ENCODE results near the gene EME1. TPM values are rescaled to one million over a fixed set of nuclear protein-coding genes. Genes with fewer than 3 reads are reported as not detected.
"Not testable (repeated sequence)": the region's sequence is repeated elsewhere in the genome, so short reads cannot be mapped to it uniquely, and the experiment has no call there.

EME1 gene
- total RNA-seq, 2 experiments from 2014 or later = 25.1 to 26.1 TPM

DNA sequence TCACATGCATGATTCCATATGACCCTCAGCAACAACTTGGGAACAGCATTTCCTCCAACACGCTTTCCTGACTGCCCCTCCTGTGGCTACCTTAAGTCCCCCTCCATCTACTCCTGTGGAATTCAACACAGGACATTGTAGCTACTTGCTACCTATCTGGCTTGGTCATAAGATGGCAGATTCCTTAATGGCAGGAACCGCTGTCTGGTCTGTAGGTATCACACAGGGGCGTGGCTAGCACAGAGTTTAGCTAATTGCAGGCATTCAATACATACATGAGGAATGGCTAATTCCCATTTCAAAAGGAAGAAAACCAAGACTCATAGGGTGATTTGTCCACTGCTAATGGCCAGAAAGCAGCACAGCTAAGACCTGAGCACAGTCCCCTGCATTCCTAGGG lies 15.7 kb downstream of the EME1 start:
- no peak for DNase-seq
- no peak overlapping the region for H3K27ac Mint-ChIP-seq
- no peak overlapping the region for H3K4me3 Mint-ChIP-seq
- H3K36me3 Mint-ChIP-seq (ENCODE audit: low read depth) = peaks cover 86% of the 10 kb centered on the region
- H3K27me3 Mint-ChIP-seq = no peaks in the 10 kb centered on the region
- no peaks in the 10 kb centered on the region for H3K9me3 Mint-ChIP-seq
- POLR2A ChIA-PET = interaction anchor here (1.0 to 1.6 kb wide), 4 partner anchors 8 to 12 kb away, joined by 3 to 5 read pairs (median 4); no protein-coding TSS in a partner anchor
- CTCF ChIA-PET = interaction anchor here (1.7 kb wide), 1 partner anchor 9 kb away, joined by 13 read pairs; the partner anchor contains the start of gene LRRC59
- H3K4me1 Mint-ChIP-seq = peaks cover 2% of the 10 kb centered on the region

DNA sequence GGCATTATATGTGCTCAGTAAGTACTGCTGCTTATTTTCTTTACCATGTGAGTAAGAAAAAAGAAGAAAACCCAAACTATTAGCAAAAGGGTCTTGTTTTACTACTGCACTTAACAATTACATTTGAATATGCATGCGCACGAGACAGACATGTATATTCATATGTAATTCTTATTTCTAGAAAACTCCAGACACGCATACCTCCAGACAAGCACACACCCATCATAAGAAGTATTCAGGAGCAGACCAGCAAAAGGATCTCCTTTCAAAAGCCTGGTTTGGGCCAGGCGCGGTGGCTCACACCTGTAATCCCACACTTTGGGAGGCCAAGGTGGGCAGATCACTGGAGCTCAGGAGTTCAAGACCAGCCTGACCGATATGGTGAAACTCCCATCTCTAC lies 16.5 kb downstream of the EME1 start:
- ChIA-PET POLR2A (interaction anchor here (1.2 to 1.7 kb wide), 3 partner anchors 8 to 10 kb away, joined by 4 to 7 read pairs (median 5); no protein-coding TSS in a partner anchor), CTCF (interaction anchor here (0.5 to 1.7 kb wide), 2 partner anchors 8 to 1417 kb away, joined by 3 to 13 read pairs; partner anchors contain the start of gene LRRC59)
- H3K9me3 Mint-ChIP-seq = no peaks in the 10 kb centered on the region
- H3K27ac Mint-ChIP-seq = no peak overlapping the region
- no peak for DNase-seq
- no peak overlapping the region for H3K4me3 Mint-ChIP-seq
- H3K4me1 Mint-ChIP-seq = peaks cover 9% of the 10 kb centered on the region
- H3K27me3 Mint-ChIP-seq = no peaks in the 10 kb centered on the region
- peaks cover 88% of the 10 kb centered on the region for H3K36me3 Mint-ChIP-seq (ENCODE audit: low read depth)

DNA sequence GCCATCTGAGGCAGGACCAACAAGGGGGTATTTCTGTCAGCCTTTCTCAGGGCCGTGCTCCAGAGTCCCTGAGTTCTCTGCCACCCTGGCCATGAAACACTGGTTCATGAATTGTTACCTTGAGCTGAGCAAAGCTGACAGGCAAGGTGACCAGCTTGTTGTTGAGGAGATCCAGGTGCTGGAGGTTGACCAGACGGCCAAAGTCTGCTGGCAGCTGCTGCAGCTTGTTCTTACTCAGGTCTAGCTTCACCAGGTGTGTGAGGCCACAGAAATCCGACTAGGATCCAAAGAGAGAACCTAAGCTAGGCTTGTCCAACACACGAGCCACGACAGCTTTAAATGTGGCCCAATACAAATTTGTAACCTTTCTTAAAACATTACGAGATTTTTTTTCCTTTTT lies 19.6 kb downstream of the EME1 start:
- ChIA-PET CTCF (interaction anchor here (2.9 kb wide), 1 partner anchor 30 kb away, joined by 9 read pairs; no protein-coding TSS in a partner anchor), POLR2A (interaction anchor here (0.7 to 2.7 kb wide), 4 partner anchors 11 to 33 kb away, joined by 3 to 21 read pairs (median 3); partner anchors contain the start of genes EME1 and MRPL27)
- H3K9me3 Mint-ChIP-seq = no peaks in the 10 kb centered on the region
- DNase-seq = no peak
- H3K27me3 Mint-ChIP-seq = no peaks in the 10 kb centered on the region
- H3K4me3 Mint-ChIP-seq = no peak overlapping the region
- H3K4me1 Mint-ChIP-seq = peaks cover 28% of the 10 kb centered on the region
- H3K36me3 Mint-ChIP-seq (ENCODE audit: low read depth) = peaks cover 72% of the 10 kb centered on the region
- H3K27ac Mint-ChIP-seq = no peak overlapping the region

DNA sequence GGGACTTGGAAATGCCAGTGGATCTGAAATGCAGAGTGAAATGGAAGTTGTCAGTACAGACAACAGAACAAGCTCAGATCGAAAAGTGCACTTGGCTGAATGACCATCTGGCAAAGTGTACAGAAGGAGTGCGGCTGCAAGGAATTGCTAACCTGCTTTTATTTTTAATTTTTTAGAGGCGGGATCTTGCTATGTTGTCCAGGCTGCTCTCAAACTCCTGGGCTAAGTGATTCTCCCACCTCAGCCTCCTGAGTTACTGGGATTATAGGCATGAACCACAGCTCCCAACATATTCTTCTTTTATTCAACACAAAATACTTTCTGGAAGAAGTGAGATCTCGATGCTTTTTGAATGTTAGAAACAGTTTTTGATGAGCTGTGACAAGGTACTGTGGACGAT lies 20.7 kb downstream of the EME1 start:
- no peaks in the 10 kb centered on the region for H3K9me3 Mint-ChIP-seq
- H3K4me3 Mint-ChIP-seq = no peak overlapping the region
- peaks cover 61% of the 10 kb centered on the region for H3K36me3 Mint-ChIP-seq (ENCODE audit: low read depth)
- ChIA-PET POLR2A (interaction anchor here (1.0 to 6.4 kb wide), 4 partner anchors 13 to 31 kb away, joined by 3 to 142 read pairs (median 29); partner anchors contain the start of genes EME1 and MRPL27), CTCF (interaction anchor here (1.5 to 2.9 kb wide), 2 partner anchors 27 to 32 kb away, joined by 3 to 9 read pairs; no protein-coding TSS in a partner anchor)
- no peaks in the 10 kb centered on the region for H3K27me3 Mint-ChIP-seq
- no peak overlapping the region for H3K27ac Mint-ChIP-seq
- DNase-seq = no peak
- peaks cover 30% of the 10 kb centered on the region for H3K4me1 Mint-ChIP-seq

DNA sequence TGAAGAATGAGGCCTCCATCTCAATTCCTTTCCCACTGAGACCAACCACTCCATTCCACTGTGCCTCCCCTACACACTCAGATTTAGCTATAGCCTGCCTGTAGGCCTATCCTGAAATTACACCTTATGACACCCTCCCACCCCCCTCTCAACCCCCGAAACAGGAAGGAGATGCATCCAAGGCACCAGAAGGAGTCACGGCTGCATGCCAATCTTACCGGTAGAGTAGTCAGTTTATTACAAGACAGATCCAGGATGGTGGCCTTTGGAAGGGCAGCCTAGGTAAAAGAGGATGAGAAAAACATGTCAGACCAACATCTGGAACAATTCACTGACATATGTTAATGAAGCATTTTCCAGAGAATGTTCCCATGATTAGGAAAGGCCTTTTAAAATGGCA lies 21.7 kb downstream of the EME1 start:
- Mint-ChIP-seq H3K9me3 (peaks cover 2% of the 10 kb centered on the region), H3K4me3 (peak overlapping the region; percentile 82), H3K27me3 (no peaks in the 10 kb centered on the region), H3K36me3 (ENCODE audit: low read depth) (peaks cover 52% of the 10 kb centered on the region), H3K27ac (peak overlapping the region; percentile 15), H3K4me1 (peaks cover 30% of the 10 kb centered on the region)
- POLR2A ChIA-PET = interaction anchor here (6.2 to 6.4 kb wide), 2 partner anchors 24 to 31 kb away, joined by 55 to 142 read pairs; partner anchors contain the start of genes EME1 and MRPL27
- CTCF ChIA-PET = interaction anchor here (1.5 to 2.9 kb wide), 2 partner anchors 26 to 33 kb away, joined by 3 to 9 read pairs; no protein-coding TSS in a partner anchor
- DNase-seq = no peak

DNA sequence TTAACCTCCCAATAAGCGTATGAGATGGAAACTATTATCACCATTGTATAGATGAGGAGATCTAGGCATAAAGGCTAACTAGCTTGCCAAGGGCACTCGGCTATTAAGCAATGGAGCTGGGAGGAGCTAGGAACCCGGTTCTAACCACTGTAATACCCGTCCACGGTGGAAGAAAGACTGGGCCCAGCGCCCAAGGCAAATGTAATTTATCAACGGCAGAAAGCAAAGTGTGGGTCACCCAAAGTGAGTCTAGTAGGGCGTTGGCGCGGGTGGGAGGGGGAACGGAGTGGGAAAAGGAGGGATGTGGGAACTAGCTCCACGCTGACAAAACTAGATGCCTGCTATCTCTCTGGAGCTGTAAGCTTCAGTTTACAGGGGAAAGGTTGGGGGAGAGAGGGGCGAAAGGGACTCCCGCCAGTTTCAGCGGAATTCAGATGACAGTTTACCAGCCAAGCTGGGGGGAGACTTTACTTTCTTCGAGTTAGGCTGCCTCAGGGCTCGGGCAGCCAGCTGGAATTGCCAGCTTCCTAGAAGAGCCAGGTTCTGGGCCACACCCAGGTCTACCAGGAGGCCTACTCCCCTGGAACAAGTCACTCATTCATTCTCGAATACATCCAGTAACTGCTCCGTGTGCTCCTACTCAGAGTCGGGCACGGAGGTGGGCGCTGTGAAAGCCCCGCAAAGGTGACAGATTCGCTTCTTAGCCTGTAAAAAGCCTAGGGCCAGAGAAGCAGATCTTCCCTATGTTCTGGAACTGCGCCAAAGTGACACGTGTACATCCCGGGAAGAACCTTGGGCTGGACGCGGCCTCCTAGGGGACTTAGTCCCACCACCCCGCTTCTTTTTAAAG lies 23.5 kb downstream of the EME1 start:
- CTCF ChIA-PET = interaction anchor here (0.6 to 3.8 kb wide), 45 partner anchors 8 to 598 kb away, joined by 3 to 75 read pairs (median 7); partner anchors contain the start of genes ACSF2, CHAD, COL1A1 and EME1
- DNase-seq = peak; percentile 26
- POLR2A ChIA-PET = interaction anchor here (0.6 to 6.4 kb wide), 20 partner anchors 8 to 725 kb away, joined by 3 to 142 read pairs (median 6); partner anchors contain the start of genes ACSF2, EME1, MRPL27 and XYLT2
- Mint-ChIP-seq H3K36me3 (ENCODE audit: low read depth) (peaks cover 40% of the 10 kb centered on the region), H3K27ac (peak overlapping the region; percentile 88), H3K9me3 (peaks cover 2% of the 10 kb centered on the region), H3K27me3 (no peaks in the 10 kb centered on the region), H3K4me1 (peaks cover 30% of the 10 kb centered on the region), H3K4me3 (peak overlapping the region; percentile 82)

DNA sequence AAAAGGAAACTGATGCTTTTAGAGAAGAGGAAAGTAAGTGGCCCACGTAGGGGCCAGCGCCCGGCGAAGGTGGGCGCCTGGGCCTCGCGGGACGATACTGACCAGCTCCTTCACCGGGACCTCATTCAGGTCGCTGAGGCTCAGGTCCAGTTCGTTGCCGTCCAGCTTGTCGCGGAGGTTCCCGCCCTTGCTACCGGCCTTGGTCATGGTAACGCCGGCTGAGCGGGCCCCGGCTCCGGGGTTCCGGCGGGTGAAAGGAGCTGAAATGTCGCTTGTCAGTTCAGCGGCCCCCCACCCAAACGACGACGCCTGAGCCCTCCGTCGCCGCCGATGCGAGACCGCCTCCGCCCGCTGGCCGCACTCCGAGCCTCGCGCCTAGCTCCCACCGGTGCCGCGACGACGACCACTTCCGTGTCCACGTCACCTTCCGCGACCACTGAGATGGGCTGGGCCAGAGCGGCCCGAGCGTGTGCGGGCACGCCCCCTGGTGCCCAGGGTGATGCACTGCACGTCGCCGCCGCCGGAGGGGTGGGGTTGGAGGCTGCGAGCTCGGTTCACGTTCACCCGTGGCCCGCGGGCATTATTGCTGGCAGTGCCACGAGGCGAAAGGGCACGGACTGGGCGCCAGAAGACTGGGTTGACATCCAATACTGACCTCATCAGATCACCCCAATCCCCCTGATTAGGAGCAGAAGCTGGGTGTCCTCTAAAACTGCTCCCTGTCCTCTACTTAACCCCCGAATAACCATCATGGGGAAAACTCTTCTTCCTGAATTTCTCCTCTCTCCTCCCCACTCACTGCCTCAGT lies 24.3 kb downstream of the EME1 start, which contains the start of gene LRRC59:
Gene LRRC59, minus strand, starts transcription at position 413 of the 808 bp plus-strand sequence. Its CDS starts 206 bp downstream, at position 207.
- H3K4me1 Mint-ChIP-seq = peaks cover 30% of the 10 kb centered on the region
- H3K9me3 Mint-ChIP-seq = peaks cover 2% of the 10 kb centered on the region
- ChIA-PET CTCF (interaction anchor here (0.6 to 3.8 kb wide), 45 partner anchors 8 to 598 kb away, joined by 3 to 75 read pairs (median 7); partner anchors contain the start of genes ACSF2, CHAD, COL1A1 and EME1), POLR2A (interaction anchor here (0.7 to 6.4 kb wide), 23 partner anchors 8 to 324 kb away, joined by 3 to 142 read pairs (median 5); partner anchors contain the start of genes ACSF2, EME1, MRPL27 and XYLT2)
- peak; percentile 93 for DNase-seq
- peaks cover 36% of the 10 kb centered on the region for H3K36me3 Mint-ChIP-seq (ENCODE audit: low read depth)
- H3K27ac Mint-ChIP-seq = peak within 1 kb of the TSS; percentile 88
- peak within 1 kb of the TSS; percentile 82 for H3K4me3 Mint-ChIP-seq
- H3K27me3 Mint-ChIP-seq = no peaks in the 10 kb centered on the region

DNA sequence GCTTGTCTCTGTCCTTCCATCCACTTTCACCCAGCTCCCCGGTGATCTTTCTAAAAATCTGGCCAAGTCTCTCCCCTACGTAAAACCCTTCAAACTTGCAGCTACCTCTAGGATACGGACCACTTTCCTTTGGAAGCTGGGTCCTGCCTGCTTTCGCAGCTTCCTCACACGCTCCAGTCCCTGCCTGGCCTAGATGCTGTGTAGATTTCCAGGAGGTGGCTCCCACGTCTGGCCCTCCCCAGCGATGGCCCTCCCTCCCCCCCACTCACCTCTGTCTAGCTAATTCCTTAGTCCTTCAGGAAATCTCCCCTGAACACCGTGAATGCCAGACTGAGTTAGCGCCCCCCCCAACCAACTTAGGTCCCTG lies 24.9 kb downstream of the EME1 start:
- DNase-seq = no peak
- peak overlapping the region; percentile 67 for H3K27ac Mint-ChIP-seq
- peak overlapping the region; percentile 82 for H3K4me3 Mint-ChIP-seq
- H3K9me3 Mint-ChIP-seq = peaks cover 2% of the 10 kb centered on the region
- H3K36me3 Mint-ChIP-seq (ENCODE audit: low read depth) = peaks cover 30% of the 10 kb centered on the region
- CTCF ChIA-PET = interaction anchor here (0.8 to 3.8 kb wide), 35 partner anchors 9 to 197 kb away, joined by 3 to 75 read pairs (median 9); partner anchors contain the start of genes ACSF2, CHAD, COL1A1 and EME1
- peaks cover 30% of the 10 kb centered on the region for H3K4me1 Mint-ChIP-seq
- H3K27me3 Mint-ChIP-seq = peaks cover 2% of the 10 kb centered on the region
- POLR2A ChIA-PET = interaction anchor here (0.8 to 6.4 kb wide), 17 partner anchors 9 to 324 kb away, joined by 3 to 142 read pairs (median 10); partner anchors contain the start of genes ACSF2, EME1, MRPL27 and XYLT2

DNA sequence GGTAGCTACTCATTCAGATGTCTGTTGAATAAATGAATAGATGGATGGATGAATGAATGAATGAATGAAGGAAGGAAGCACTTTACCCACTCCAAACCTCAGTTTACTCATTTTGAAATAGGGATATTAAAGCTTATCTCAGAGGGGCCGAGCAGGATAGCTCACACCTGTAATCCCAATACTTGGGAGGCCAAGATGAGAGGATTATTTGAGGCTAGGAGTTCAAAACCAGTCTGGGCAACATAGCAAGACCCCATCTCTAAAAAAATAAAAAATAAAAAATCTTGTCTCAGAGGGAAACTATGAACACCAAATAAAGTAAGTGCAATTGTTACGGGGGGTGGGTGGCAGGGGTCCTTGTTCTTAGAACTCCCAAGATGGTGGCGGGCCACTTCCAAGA lies 25.6 kb downstream of the EME1 start:
- ChIA-PET CTCF (interaction anchor here (1.0 to 3.8 kb wide), 9 partner anchors 13 to 193 kb away, joined by 3 to 75 read pairs (median 26); partner anchors contain the start of genes ACSF2, EME1, MRPL27 and RSAD1), POLR2A (interaction anchor here (3.0 to 6.4 kb wide), 5 partner anchors 8 to 52 kb away, joined by 22 to 142 read pairs (median 55); partner anchors contain the start of genes EME1, MRPL27 and XYLT2)
- H3K4me3 Mint-ChIP-seq, H3K9me3 Mint-ChIP-seq, H3K27me3 Mint-ChIP-seq, H3K27ac Mint-ChIP-seq, DNase-seq: not testable (repeated sequence)
- Mint-ChIP-seq H3K36me3 (ENCODE audit: low read depth) (peaks cover 22% of the 10 kb centered on the region), H3K4me1 (peaks cover 28% of the 10 kb centered on the region)

DNA sequence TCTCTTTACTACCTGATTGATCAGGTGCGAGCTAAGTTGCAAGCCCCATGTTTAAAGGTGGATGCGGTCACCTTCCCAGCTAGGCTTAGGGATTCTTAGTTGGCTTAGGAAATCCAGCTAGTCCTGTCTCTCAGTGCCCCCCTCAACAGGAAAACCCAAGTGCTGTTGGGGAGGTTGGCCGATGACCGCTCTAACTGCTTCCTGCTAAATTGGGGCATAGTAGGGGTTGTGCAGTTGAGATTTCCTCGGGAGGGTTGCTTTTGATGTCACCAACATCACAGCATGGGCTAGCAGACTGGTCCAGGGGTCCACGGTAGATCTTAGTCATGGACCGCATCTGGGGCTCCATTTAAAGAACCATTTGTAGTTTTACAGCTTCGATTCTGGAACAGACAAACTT lies 26.6 kb downstream of the EME1 start:
- not testable (repeated sequence) for H3K9me3 Mint-ChIP-seq, H3K27me3 Mint-ChIP-seq, DNase-seq, H3K4me3 Mint-ChIP-seq, H3K27ac Mint-ChIP-seq
- Mint-ChIP-seq H3K36me3 (ENCODE audit: low read depth) (peaks cover 13% of the 10 kb centered on the region), H3K4me1 (peaks cover 20% of the 10 kb centered on the region)
- ChIA-PET CTCF (interaction anchor here (0.8 to 3.8 kb wide), 3 partner anchors 12 to 38 kb away, joined by 3 to 26 read pairs (median 18); partner anchors contain the start of gene ACSF2), POLR2A (interaction anchor here (6.2 to 6.4 kb wide), 2 partner anchors 28 to 36 kb away, joined by 55 to 142 read pairs; partner anchors contain the start of genes EME1 and MRPL27)

DNA sequence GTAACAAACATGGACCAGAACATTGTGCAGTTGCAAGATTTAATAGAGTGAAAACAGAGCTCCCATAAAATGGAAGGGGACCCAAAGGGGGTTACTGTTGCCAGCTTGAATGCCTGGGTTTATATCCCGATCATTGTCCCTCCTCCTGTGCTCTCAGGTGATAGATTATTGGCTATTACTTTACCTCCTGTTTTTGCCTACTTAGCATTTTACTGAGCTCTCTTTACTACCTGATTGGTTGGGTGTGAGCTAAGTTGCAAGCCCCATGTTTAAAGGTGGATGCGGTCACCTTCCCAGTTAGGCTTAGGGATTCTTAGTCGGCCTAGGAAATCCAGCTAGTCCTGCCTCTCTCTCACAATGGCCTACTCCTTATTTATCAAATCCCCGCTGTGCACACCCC lies 32.3 kb downstream of the EME1 start:
- H3K4me3 Mint-ChIP-seq; H3K4me1 Mint-ChIP-seq; H3K9me3 Mint-ChIP-seq; DNase-seq; H3K36me3 Mint-ChIP-seq (ENCODE audit: low read depth); H3K27ac Mint-ChIP-seq: not testable (repeated sequence)
- ChIA-PET POLR2A (interaction anchor here (5.2 kb wide), 1 partner anchor 8 kb away, joined by 24 read pairs; the partner anchor contains the start of gene LRRC59), CTCF (interaction anchor here (0.9 kb wide), 1 partner anchor 43 kb away, joined by 4 read pairs; no protein-coding TSS in a partner anchor)
- peaks cover 20% of the 10 kb centered on the region for H3K27me3 Mint-ChIP-seq
